Caco-2 (cell line): ENCODE data around the gene JAML. TPM values are rescaled to one million over a fixed set of nuclear protein-coding genes. Genes with fewer than 3 reads are reported as not detected.

Experiments
- BruUV-seq: library from RNA; stranded (reverse); fragments of 400-500 nt; replicated peaks from 2 replicates; lab custom pipeline; 2021; lab: Mats Ljungman, UMichigan
- CTCF ChIA-PET: fragments of 300-600 bp; sonication (Branson Sonifier 250); formaldehyde crosslinking; loops from one replicate; lab custom pipeline; 2022; ENCODE audit warnings: antibody characterized with exemption; lab: Charles Lee
- POLR2A ChIA-PET: fragments of 300-600 bp; sonication (Branson Sonifier 250); formaldehyde crosslinking; loops from one replicate; lab custom pipeline; 2022; ENCODE audit warnings: antibody characterized with exemption; lab: Charles Lee
- DNase-seq, 2 experiments: peaks; one replicate each; pipeline versions ENCODE4 v3.0.0 to v3.0.0-alpha.2; 2020 to 2022
- H3K27me3 ChIP-seq: replicated peaks from 2 replicates; pipeline ENCODE4 v1.6.0; 2011; ENCODE audit warnings: low read length; ENCODE audit not compliant: control insufficient read depth, insufficient read depth
- H3K36me3 ChIP-seq: 2 replicates; pipeline ENCODE4 v1.5.1; 2011; ENCODE audit warnings: low read length; ENCODE audit not compliant: control insufficient read depth, insufficient read depth
- H3K4me1 ChIP-seq: fragments of 250-450 bp; sonication (Bioruptor Pico); 2 replicates; pipeline ENCODE4 v1.5.1; 2020; ENCODE audit warnings: mild to moderate bottlenecking
- H3K4me3 ChIP-seq: 2 replicates; pipeline ENCODE4 v1.5.1; 2011; ENCODE audit warnings: low read depth, mild to moderate bottlenecking, control low read depth, low read length
- H3K9me3 ChIP-seq: fragments of 250-450 bp; sonication (Bioruptor Pico); 2 replicates; pipeline ENCODE4 v1.5.1; 2020; ENCODE audit warnings: mild to moderate bottlenecking, moderate library complexity
- H3K27ac Mint-ChIP-seq: one replicate; pipeline ENCODE4 v1.8.0; 2022; ENCODE audit warnings: mixed read lengths; ENCODE audit not compliant: unreplicated experiment
- H3K27me3 Mint-ChIP-seq: one replicate; pipeline ENCODE4 v1.8.0; 2022; ENCODE audit warnings: mixed read lengths; ENCODE audit not compliant: insufficient read depth, unreplicated experiment
- H3K36me3 Mint-ChIP-seq: one replicate; pipeline ENCODE4 v1.8.0; 2022; ENCODE audit warnings: mild to moderate bottlenecking, mixed read lengths; ENCODE audit not compliant: insufficient read depth, unreplicated experiment
- H3K4me1 Mint-ChIP-seq: one replicate; pipeline ENCODE4 v1.8.0; 2022; ENCODE audit warnings: low read depth, mixed read lengths; ENCODE audit not compliant: unreplicated experiment
- H3K4me3 Mint-ChIP-seq: one replicate; pipeline ENCODE4 v1.8.0; 2022; ENCODE audit warnings: mild to moderate bottlenecking, moderate library complexity, mixed read lengths; ENCODE audit not compliant: unreplicated experiment
- H3K9me3 Mint-ChIP-seq: one replicate; pipeline ENCODE4 v1.8.0; 2022; ENCODE audit warnings: mixed read lengths; ENCODE audit not compliant: unreplicated experiment
- intact Hi-C: fragments of 100-400 bp; cut with micrococcal nuclease; formaldehyde crosslinking; loops from one replicate; pipeline ENCODE4 v1.10.0; 2022; ENCODE audit not compliant: unreplicated experiment
- total RNA-seq: library from RNA; stranded (reverse); gene quantifications from 2 replicates; pipeline ENCODE4 v1.2.3, GENCODE V29; 2022
- TF ChIP-seq, protein P1 (sequence below), 2 experiments: fragments of 200-600 bp in 1 of 2; IDR thresholded peaks; 1 replicate in 1 of 2; 2 replicates in 1 of 2; pipeline versions ENCODE4 v1.5.1 to v1.8.0; 2011 to 2022; ENCODE audit warnings: antibody characterized with exemption in 1 of 2, control low read depth in 1 of 2, inconsistent platforms in 1 of 2, low read depth in 1 of 2, low read length in 1 of 2, mild to moderate bottlenecking in 1 of 2, moderate library complexity in 1 of 2; ENCODE audit not compliant: insufficient read depth in 1 of 2, severe bottlenecking in 1 of 2, unreplicated experiment in 1 of 2

Gene JAML
- total RNA-seq, 1 experiment from 2014 or later, result 8.9 TPM

DNA sequence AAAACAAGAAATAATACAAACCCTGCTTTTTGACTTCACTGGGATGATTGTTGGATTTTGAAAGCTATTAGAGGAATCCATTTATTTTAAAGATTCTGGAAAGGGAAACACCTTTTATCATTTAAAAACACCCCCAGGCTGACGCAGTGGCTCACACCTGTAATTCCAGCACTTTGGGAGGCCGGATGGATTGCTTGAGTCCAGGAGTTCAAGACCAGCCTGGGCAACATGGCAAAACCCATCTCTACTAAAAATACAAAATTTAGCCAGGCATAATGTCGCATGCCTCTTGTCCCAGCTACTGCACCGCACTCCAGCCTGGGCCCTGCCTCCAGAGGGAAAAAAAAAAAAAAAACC, 48.1 kb downstream of the JAML start:
- Histone ChIP-seq H3K36me3 (no peaks in the 10 kb centered on the region), H3K4me1 (peaks cover 7% of the 10 kb centered on the region; the same call in 1 of the 2 replicates), H3K4me3 (no peak overlapping the region), H3K9me3 (no peaks in the 10 kb centered on the region), H3K27me3 (no peaks in the 10 kb centered on the region)
- H3K4me1 Mint-ChIP-seq, result peaks cover 16% of the 10 kb centered on the region
- TF ChIP-seq, protein P1, sequence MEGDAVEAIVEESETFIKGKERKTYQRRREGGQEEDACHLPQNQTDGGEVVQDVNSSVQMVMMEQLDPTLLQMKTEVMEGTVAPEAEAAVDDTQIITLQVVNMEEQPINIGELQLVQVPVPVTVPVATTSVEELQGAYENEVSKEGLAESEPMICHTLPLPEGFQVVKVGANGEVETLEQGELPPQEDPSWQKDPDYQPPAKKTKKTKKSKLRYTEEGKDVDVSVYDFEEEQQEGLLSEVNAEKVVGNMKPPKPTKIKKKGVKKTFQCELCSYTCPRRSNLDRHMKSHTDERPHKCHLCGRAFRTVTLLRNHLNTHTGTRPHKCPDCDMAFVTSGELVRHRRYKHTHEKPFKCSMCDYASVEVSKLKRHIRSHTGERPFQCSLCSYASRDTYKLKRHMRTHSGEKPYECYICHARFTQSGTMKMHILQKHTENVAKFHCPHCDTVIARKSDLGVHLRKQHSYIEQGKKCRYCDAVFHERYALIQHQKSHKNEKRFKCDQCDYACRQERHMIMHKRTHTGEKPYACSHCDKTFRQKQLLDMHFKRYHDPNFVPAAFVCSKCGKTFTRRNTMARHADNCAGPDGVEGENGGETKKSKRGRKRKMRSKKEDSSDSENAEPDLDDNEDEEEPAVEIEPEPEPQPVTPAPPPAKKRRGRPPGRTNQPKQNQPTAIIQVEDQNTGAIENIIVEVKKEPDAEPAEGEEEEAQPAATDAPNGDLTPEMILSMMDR (IDR thresholded peaks at IDR 0.05; ENCODE audit: insufficient read depth in 1 of 2, low read depth in 1 of 2, low read length in 1 of 2, severe bottlenecking in 1 of 2, unreplicated experiment in 1 of 2), result no peak
- H3K4me3 Mint-ChIP-seq, result no peak overlapping the region
- no peaks in the 10 kb centered on the region for H3K9me3 Mint-ChIP-seq
- BruUV-seq, result no TSS peak
- DNase-seq, result no peak
- ChIA-PET CTCF (interaction anchor here (0.9 kb wide), 1 partner anchor 51 kb away, joined by 3 read pairs; no protein-coding TSS in a partner anchor), POLR2A (no interaction called here)
- H3K27ac Mint-ChIP-seq, result no peak overlapping the region
- no peaks in the 10 kb centered on the region for H3K27me3 Mint-ChIP-seq
- intact Hi-C loops, result no loop called here
- H3K36me3 Mint-ChIP-seq, result peaks cover 6% of the 10 kb centered on the region

DNA sequence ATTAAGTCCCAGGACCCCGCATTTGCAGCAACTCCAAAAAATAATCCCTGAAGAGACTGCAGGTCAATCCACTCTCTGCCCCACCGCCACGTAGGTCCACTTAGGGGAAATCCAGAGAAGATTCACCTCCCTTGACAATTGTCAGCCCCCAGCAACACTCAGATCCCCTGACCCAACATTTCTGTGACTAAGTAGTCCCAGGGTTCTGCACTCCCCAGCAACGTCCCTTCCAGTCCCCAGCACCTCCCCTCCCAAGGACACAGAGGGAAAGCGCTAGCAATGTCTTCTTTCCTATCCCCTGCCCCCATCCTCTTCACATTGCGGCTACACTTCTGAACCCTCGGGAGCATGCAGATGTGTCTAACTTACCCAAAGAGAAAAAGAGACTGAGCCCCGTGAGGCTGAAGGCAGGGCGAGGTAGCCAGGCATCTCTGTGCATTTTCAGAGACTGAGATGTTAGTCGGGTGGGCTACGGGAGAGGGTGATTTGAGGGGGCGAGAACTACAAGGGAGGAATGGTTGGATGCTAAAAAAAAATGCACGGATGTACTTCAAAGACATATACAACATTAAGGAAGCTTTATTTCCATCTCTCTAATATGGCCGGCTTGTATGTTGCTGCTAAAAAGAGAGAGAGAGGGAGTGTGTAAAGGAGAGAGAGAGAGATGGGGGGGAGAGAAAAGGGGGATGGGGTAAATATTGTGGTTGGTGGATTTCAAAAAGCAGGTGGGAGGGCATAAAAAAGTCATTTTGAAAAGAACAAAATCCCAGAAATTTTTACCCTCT, 48.6 kb downstream of the JAML start, which contains the start of gene SCN2B:
Gene SCN2B, minus strand, starts transcription at position 647 of the 785 bp plus-strand sequence. Its CDS starts 208 bp downstream, at position 439.
- intact Hi-C loops, result loop anchor here (1.0 kb wide), 2 partner anchors 19 to 31 kb away; no protein-coding TSS in a partner anchor
- H3K27me3 Mint-ChIP-seq, result no peaks in the 10 kb centered on the region

More for the DNA sequence above, 48.6 kb downstream of the JAML start, which contains the start of gene SCN2B:
- DNase-seq, result no peak
- H3K27ac Mint-ChIP-seq, result no peak within 1 kb of the TSS
- no peak within 1 kb of the TSS for H3K4me3 Mint-ChIP-seq
- no TSS peak for BruUV-seq
- TF ChIP-seq, protein P1 (IDR thresholded peaks at IDR 0.05; ENCODE audit: insufficient read depth in 1 of 2, low read depth in 1 of 2, low read length in 1 of 2, severe bottlenecking in 1 of 2, unreplicated experiment in 1 of 2), result no peak
- Histone ChIP-seq H3K4me3 (no peak within 1 kb of the TSS), H3K4me1 (peaks cover 7% of the 10 kb centered on the region; the same call in 1 of the 2 replicates), H3K9me3 (no peaks in the 10 kb centered on the region), H3K27me3 (no peaks in the 10 kb centered on the region), H3K36me3 (no peaks in the 10 kb centered on the region)
- H3K9me3 Mint-ChIP-seq, result no peaks in the 10 kb centered on the region
- ChIA-PET CTCF (interaction anchor here (0.6 to 0.9 kb wide), 2 partner anchors 50 to 187 kb away, joined by 3 read pairs; no protein-coding TSS in a partner anchor), POLR2A (no interaction called here)
- H3K4me1 Mint-ChIP-seq, result peaks cover 16% of the 10 kb centered on the region
- H3K36me3 Mint-ChIP-seq, result peaks cover 6% of the 10 kb centered on the region
